Measurements from ENCODE around the gene PCDHGB5.
A peak's percentile ranks its signal among the peaks of the same experiment; 100 is the strongest.
"Not testable (repeated sequence)": the region's sequence is repeated elsewhere in the genome, so short reads cannot be mapped to it uniquely, and the experiment has no call there.

Gene PCDHGB5

DNA sequence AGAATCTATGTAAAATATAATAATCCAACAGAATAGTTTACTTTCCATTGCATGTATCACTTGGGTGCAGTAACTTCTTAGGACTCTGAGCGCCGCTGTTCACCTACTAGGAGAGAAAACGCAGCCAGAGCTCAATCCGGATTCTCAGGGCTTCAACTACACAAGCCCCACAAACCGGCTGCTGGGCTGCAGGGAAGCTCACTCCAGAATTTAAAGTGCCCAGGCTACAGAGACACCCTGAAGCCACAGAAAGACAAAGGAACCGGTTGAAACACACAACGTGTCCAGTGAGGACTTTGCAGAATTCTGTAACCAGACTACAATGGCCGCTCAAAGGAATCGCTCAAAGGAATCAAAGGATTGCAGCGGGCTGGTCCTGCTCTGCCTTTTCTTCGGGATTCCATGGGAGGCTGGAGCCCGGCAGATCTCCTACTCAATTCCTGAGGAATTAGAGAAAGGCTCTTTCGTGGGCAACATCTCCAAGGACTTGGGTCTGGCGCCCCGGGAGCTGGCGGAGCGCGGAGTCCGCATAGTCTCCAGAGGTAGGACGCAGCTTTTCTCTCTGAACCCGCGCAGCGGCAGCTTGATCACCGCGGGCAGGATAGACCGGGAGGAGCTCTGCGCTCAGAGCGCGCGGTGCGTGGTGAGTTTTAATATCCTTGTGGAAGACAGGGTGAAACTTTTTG lies 15.2 kb downstream of the PCDHGB5 start, which contains the start of gene PCDHGA10:
Gene PCDHGA10, plus strand, starts transcription at position 134 of the 686 bp plus-strand sequence. Its CDS starts 189 bp downstream, at position 323.
- DNase-seq = peak; percentile 17

DNA sequence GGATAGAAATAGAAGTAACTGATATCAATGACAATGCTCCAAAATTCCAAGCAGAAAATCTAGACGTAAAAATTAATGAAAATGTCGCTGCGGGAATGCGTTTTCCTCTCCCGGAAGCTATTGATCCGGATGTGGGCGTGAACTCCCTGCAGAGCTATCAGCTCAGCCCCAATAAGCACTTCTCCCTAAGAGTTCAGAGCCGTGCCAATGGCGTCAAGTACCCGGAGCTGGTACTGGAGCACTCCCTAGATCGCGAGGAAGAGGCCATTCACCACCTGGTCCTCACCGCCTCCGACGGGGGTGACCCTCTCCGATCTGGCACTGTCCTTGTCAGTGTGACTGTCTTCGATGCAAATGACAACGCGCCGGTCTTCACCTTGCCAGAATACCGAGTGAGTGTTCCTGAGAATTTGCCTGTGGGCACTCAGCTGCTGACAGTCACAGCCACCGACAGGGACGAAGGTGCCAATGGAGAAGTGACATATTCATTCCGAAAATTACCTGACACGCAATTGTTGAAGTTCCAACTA lies 15.9 kb downstream of the PCDHGB5 start:
- no peak for DNase-seq

DNA sequence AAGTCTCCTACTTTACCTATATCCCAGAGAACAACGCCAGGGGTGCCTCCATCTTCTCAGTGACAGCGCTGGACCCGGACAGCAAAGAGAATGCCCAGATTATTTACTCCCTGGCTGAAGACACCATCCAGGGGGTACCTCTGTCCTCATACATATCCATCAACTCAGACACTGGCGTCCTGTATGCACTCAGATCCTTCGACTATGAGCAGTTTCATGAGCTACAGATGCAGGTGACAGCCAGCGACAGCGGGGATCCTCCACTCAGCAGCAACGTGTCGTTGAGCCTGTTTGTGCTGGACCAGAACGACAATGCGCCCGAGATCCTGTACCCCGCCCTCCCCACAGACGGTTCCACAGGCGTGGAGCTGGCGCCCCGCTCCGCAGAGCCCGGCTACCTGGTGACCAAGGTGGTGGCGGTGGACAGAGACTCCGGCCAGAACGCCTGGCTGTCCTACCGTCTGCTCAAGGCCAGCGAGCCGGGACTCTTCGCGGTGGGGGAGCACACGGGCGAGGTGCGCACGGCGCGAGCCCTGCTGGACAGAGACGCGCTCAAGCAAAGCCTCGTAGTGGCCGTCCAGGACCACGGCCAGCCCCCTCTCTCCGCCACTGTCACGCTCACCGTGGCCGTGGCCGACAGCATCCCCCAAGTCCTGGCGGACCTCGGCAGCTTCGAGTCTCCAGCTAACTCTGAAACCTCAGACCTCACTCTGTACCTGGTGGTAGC lies 17.0 kb downstream of the PCDHGB5 start:
- not testable (repeated sequence) for DNase-seq

DNA sequence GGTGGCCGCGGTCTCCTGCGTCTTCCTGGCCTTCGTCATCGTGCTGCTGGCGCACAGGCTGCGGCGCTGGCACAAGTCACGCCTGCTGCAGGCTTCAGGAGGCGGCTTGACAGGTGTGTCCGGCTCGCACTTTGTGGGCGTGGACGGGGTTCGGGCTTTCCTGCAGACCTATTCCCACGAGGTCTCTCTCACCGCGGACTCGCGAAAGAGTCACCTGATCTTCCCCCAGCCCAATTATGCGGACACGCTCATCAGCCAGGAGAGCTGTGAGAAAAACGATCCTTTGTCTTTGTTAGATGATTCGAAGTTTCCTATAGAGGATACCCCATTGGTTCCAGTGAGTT lies 17.5 kb downstream of the PCDHGB5 start:
- DNase-seq = not testable (repeated sequence)

DNA sequence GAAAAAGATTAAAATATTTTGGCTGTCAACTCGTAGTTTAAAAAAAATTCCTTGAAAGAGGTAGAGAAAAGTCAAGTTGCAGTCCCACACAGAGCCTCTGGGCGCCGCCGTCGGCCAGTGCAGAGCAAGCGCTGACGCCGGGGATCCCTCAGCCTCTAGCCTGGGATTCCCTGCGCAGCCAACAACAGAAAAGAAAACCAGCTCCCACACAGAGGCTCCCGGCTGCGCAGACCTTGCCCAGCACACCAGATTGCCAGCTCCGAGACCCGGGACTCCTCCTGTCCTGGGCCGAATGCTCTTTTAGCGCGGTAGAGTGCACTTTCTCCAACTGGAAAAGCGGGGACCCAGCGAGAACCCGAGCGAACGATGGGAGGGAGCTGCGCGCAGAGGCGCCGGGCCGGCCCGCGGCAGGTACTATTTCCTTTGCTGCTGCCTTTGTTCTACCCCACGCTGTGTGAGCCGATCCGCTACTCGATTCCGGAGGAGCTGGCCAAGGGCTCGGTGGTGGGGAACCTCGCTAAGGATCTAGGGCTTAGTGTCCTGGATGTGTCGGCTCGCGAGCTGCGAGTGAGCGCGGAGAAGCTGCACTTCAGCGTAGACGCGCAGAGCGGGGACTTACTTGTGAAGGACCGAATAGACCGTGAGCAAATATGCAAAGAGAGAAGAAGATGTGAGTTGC lies 19.9 kb downstream of the PCDHGB5 start, which contains the start of gene PCDHGB7:
Gene PCDHGB7, plus strand, starts transcription at position 184 of the 679 bp plus-strand sequence. Its CDS starts 183 bp downstream, at position 367.
- not testable (repeated sequence) for DNase-seq

DNA sequence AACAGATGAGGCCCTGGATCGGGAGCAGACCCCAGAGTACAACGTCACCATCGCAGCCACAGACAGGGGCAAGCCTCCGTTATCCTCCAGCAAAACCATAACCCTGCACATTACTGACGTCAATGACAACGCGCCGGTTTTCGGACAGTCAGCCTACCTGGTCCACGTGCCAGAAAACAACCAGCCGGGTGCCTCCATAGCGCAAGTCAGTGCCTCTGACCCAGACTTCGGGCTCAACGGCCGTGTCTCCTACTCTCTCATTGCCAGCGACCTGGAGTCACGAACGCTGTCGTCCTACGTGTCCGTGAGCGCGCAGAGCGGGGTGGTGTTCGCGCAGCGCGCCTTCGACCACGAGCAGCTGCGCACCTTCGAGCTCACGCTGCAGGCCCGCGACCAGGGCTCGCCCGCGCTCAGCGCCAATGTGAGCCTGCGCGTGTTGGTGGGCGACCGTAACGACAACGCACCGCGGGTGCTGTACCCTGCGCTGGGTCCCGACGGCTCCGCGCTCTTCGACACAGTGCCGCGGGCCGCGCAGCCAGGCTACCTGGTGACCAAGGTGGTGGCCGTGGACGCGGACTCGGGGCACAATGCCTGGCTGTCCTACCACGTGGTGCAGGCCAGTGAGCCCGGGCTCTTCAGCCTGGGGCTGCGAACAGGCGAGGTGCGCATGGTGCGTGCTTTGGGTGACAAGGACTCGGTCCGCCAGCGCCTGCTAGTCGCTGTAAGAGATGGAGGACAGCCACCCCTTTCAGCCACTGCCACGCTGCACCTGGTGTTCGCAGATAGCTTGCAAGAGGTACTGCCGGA lies 21.5 kb downstream of the PCDHGB5 start:
- DNase-seq = no peak

DNA sequence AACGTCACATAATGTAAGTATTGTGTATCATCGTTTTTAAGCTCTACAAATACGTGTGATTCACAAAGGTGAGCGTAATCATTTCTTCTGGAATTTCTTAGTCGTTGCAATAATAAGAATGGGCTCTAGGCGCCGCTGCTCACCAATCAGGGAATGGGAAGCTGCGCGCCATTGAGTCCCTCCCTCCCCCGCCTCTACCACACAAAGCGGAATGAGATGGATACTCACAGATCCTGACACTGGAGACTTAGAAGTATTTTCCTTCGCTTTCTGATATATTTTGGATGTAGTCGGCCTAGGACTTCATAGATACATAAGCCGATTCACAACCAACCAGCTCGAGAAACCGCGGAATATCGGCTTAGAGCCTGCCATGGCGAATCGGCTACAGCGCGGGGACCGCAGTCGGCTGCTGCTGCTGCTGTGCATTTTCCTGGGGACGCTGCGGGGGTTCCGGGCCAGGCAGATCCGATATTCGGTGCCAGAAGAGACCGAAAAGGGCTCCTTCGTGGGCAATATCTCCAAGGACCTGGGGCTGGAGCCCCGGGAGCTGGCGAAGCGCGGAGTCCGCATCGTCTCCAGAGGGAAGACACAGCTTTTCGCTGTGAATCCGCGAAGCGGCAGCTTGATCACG lies 23.2 kb downstream of the PCDHGB5 start, which contains the start of gene PCDHGA11:
Gene PCDHGA11, plus strand, starts transcription at position 197 of the 634 bp plus-strand sequence. Its CDS starts 177 bp downstream, at position 374.
- DNase-seq = peak; percentile 15

DNA sequence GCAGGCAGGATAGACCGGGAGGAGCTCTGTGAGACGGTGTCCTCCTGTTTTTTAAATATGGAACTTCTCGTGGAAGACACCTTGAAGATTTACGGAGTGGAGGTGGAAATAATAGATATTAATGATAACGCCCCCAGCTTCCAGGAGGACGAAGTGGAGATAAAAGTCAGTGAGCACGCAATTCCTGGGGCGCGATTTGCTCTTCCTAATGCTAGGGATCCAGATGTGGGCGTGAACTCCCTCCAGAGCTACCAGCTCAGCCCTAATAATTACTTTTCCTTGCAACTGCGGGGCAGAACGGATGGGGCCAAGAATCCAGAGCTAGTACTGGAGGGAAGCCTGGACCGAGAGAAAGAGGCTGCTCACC lies 23.7 kb downstream of the PCDHGB5 start:
- no peak for DNase-seq

DNA sequence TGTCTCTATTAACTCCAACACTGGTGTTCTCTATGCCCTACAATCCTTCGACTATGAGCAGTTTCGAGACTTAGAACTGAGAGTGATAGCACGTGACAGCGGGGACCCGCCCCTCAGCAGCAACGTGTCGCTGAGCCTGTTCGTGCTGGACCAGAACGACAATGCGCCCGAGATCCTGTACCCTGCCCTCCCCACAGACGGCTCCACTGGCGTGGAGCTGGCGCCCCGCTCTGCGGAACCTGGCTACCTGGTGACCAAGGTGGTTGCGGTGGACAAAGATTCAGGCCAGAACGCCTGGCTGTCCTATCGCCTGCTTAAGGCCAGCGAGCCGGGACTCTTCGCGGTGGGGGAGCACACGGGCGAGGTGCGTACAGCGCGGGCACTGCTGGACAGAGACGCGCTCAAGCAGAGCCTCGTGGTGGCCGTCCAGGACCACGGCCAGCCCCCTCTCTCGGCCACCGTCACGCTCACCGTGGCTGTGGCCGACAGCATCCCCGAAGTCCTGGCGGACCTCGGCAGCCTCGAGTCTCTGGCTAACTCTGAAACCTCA lies 25.1 kb downstream of the PCDHGB5 start:
- DNase-seq = no peak

DNA sequence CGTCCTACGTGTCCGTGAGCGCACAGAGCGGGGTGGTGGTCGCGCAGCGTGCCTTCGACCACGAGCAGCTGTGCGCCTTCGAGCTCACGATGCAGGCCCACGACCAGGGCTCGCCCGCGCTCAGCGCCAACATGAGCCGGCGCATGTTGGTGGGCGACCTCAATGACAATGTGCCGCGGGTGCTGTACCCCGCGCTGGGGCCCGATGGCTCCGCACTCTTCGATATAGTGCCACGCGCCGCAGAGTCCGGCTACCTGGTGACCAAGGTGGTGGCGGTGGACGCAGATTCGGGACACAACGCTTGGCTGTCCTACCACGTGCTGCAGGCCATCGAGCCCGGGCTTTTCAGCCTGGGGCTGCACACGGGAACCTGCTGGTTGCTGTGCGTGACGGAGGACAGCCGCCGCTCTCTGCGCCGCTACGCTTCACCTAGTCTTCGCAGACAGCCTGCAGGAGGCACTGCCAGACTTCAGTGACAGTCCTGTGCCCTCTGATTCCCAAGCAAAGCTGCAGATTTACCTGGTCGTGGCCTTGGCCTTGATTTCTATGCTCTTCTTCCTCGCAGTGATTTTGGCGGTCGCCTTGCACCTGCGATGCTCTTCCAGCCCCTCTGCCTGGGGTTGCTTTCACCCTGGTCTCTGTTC lies 30.2 kb downstream of the PCDHGB5 start:
- DNase-seq = no peak

DNA sequence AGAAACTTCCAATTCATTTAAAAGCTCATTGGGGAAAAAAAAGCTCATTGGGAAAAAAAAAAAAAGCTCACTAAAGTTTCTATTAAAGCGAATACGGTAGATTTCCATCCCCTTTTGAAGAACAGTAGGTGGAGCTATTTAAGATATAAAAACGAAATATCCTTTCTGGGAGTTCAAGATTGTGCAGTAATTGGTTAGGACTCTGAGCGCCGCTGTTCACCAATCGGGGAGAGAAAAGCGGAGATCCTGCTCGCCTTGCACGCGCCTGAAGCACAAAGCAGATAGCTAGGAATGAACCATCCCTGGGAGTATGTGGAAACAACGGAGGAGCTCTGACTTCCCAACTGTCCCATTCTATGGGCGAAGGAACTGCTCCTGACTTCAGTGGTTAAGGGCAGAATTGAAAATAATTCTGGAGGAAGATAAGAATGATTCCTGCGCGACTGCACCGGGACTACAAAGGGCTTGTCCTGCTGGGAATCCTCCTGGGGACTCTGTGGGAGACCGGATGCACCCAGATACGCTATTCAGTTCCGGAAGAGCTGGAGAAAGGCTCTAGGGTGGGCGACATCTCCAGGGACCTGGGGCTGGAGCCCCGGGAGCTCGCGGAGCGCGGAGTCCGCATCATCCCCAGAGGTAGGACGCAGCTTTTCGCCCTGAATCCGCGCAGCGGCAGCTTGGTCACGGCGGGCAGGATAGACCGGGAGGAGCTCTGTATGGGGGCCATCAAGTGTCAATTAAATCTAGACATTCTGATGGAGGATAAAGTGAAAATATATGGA lies 32.8 kb downstream of the PCDHGB5 start, which contains the start of gene PCDHGA12:
Gene PCDHGA12, plus strand, starts transcription at position 176 of the 782 bp plus-strand sequence. Its CDS starts 253 bp downstream, at position 429.
- DNase-seq = no peak

DNA sequence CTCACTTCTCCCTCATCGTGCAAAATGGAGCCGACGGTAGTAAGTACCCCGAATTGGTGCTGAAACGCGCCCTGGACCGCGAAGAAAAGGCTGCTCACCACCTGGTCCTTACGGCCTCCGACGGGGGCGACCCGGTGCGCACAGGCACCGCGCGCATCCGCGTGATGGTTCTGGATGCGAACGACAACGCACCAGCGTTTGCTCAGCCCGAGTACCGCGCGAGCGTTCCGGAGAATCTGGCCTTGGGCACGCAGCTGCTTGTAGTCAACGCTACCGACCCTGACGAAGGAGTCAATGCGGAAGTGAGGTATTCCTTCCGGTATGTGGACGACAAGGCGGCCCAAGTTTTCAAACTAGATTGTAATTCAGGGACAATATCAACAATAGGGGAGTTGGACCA lies 33.5 kb downstream of the PCDHGB5 start:
- no peak for DNase-seq

DNA sequence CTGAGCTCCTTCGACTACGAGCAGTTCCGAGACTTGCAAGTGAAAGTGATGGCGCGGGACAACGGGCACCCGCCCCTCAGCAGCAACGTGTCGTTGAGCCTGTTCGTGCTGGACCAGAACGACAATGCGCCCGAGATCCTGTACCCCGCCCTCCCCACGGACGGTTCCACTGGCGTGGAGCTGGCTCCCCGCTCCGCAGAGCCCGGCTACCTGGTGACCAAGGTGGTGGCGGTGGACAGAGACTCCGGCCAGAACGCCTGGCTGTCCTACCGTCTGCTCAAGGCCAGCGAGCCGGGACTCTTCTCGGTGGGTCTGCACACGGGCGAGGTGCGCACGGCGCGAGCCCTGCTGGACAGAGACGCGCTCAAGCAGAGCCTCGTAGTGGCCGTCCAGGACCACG lies 34.6 kb downstream of the PCDHGB5 start:
- not testable (repeated sequence) for DNase-seq

DNA sequence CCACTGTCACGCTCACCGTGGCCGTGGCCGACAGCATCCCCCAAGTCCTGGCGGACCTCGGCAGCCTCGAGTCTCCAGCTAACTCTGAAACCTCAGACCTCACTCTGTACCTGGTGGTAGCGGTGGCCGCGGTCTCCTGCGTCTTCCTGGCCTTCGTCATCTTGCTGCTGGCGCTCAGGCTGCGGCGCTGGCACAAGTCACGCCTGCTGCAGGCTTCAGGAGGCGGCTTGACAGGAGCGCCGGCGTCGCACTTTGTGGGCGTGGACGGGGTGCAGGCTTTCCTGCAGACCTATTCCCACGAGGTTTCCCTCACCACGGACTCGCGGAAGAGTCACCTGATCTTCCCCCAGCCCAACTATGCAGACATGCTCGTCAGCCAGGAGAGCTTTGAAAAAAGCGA lies 35.0 kb downstream of the PCDHGB5 start:
- not testable (repeated sequence) for DNase-seq

DNA sequence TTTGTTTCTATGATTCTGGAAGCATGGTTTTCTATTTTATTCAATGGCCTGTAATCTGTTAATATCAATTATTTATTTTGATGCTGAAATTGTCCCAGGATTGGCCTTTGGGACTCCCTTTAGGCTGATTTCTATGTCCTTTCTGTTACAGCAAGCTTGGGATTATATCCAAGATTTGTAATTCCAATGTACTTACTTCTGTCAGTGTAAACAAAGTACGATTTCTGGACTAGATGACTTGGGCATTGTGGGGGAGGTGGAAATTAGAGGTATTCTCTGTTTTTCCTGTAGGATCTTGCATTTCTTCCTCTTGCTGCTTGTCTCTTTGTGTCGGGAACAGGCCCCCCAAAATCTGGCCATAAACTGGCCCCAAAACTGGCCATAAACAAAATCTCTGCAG lies 36.3 kb downstream of the PCDHGB5 start:
- DNase-seq = no peak

DNA sequence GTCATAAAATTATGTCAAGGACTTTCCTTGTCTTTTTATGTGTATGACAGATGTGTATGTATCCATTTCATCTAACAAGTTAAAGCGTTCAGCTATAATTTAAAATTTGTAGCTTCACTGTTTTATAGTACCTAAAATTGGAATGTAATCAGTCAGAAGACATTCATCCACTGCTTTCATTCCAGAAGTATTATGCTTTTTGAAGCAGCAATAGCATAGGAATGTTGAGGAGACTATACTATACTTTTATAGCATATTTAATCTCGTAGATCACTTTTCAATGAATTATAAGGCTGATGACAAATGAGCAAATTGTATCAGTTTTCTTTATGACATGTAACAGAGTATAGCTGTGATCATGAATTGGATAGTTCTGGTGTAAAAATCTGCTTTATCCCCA lies 39.5 kb downstream of the PCDHGB5 start:
- DNase-seq = no peak

DNA sequence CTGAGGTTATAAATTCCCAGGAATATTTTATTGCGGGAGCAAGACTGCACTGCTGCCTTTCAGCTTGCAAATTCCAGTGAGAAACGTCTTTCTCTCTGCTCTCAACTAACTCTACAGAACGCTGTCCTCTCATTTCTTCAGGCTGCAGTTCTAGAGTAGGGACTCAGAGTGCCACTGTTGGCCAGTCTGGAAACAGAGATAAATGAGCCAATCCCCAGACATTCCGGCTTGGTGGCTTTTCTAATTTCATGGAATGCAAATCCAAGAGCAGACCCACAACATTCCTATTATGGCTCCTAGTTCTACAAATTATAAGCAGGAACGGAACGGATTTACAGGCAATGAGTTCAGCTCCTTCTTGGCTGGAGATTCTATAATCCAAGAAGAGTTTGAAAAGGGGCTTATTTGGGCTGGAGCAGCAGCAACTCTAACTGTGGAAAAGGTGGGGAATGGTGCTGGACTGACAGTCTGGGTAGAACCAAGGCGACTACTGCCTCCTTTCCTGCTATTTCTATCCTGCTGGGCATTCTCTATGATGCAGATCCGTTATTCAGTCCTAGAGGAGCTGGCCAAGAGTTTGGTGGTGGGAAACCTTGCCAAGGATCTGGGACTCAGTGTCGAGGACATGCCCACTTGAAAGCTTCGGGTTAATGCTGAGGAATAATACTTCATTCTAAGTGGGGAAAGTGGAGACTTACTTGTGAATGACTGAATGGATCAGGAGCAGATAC lies 41.8 kb downstream of the PCDHGB5 start:
- DNase-seq = no peak

DNA sequence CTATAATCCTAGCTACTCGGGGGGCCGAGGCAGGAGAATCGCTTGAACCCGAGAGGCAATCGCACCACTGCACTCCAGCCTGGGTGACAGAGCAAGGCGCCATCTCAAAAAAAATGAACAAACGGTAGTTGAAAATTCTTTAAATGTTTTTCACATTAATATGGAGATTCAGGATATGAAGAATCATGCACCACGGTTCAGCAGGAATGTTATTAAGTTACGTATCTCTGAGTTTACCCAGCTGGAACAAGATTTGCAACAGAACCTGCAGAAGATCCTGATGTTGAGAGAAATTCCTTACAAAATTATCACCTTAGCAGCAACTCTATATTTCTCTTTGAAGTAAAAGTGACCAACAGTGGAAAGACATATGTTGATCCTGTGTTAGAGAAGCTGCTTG lies 42.6 kb downstream of the PCDHGB5 start:
- no peak for DNase-seq

DNA sequence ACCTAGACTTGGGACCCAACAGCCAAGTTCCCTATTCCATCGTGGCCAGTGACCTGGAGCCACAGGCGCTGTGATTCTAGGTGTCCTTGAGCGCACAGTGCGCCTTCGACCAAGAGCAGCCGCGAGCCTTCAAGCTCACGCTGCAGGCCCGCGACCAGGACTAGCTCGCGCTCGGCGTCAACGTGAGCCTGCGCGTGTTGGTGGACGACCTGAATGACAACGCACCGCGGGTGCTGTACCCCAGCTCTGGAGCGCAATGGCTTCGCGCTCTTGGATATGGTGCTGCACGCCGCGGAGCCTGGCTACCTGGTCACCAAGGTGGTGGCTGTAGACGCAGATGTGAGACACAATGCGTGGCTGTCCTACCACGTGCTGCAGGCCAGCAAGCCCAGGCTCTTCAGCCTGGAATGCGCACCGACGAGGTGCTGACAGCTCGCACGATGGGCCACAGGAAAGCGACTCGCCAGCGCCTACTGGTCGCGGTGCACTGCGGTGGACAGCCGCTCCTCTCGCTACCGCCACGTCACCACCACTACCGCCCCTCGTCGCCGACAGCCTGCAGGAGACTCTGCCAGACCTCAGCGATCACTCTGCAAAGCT lies 43.9 kb downstream of the PCDHGB5 start:
- DNase-seq = no peak

Measured in GDM1 (cell line).